HFF-Myc (cell line): ENCODE measurements around the gene GNS.

ENCODE experiments used
- DNase-seq: peaks from one replicate; pipeline ENCODE4 v3.0.0-alpha.2; 2011; ENCODE audit warnings: low read depth; ENCODE audit errors: extremely low read depth
- H3K4me3 ChIP-seq: replicated peaks from 2 replicates; pipeline ENCODE4 v1.5.1; 2011; ENCODE audit warnings: low read depth, mild to moderate bottlenecking, control low read depth, low read length
- CTCF ChIP-seq: IDR thresholded peaks from 2 replicates; pipeline ENCODE4 v1.5.1; 2012; ENCODE audit warnings: mild to moderate bottlenecking, low read depth, low read length, control low read depth; ENCODE audit errors: missing control alignments

The GNS gene

GRCh38 chr12:64739778-64740177 is 19.4 kb downstream of the GNS start:
- TF ChIP-seq CTCF, result no peak
- no peak overlapping the region for H3K4me3 ChIP-seq
- DNase-seq, result no peak

- no peak for TF ChIP-seq CTCF
- H3K4me3 ChIP-seq, result no peak overlapping the region
- DNase-seq, result no peak
These were observed 21.7 kb downstream of the GNS start for GRCh38 chr12:64737539-64737938.

DNA sequence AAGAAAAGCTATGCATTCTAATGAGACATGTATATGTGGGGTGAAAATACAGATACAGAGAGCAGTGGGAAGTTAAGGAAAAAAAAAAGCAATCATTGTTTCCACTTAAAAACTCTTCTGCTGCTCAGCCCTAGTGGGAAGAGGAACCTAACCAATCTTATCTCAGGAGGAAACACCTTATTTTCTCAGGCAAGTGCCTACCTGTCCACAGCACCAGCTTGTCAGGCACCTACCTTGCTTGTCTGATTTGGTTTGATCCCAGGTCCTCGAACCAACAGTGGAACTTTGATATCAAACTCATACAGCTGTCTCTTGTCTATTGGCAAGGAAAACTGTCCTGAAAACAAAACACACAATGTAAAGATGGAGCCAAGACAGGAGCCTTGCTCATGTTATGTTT is 22.4 kb downstream of the GNS start:
- no peak for TF ChIP-seq CTCF
- no peak overlapping the region for H3K4me3 ChIP-seq
- DNase-seq, result no peak

DNA sequence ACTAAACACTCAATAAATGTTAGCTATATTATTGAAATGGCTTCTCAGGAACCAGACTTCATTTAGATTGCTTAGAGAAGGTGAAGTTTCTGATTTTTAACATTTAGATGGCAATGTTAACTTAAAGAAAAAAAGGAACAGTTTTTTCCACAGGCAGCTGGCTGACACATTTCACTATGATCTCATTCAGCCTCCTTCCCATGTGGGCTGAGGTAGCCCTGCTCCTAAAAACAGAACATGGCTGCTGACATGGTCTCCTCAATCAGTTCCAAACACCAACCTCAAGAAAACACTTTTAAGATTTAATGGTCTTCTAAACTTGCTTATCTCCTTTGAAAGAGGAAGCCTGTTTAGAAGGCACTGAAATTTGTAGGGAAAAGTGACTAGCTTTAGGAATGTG is 23.8 kb downstream of the GNS start:
- DNase-seq, result no peak
- TF ChIP-seq CTCF, result no peak
- no peak overlapping the region for H3K4me3 ChIP-seq

DNA sequence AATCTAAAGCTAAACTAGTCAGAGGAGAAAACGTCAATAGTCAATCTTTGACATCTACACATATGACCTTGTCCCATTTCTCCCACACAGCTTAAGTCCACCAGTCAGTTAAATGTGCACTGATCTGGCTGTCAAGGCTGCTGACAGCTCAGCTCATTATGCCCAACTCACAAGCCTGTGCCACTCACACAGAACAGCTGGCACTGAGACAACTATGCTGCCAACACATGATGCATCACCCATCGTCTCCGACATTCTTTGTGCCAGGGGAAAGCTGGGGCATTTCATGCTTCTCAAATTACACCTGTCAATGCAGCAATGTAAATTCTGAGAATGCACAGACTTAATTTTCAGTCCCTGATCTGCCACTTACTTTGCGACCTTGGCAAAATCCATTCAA is 25.3 kb downstream of the GNS start:
- no peak for TF ChIP-seq CTCF
- DNase-seq, result no peak
- H3K4me3 ChIP-seq, result no peak overlapping the region

DNA sequence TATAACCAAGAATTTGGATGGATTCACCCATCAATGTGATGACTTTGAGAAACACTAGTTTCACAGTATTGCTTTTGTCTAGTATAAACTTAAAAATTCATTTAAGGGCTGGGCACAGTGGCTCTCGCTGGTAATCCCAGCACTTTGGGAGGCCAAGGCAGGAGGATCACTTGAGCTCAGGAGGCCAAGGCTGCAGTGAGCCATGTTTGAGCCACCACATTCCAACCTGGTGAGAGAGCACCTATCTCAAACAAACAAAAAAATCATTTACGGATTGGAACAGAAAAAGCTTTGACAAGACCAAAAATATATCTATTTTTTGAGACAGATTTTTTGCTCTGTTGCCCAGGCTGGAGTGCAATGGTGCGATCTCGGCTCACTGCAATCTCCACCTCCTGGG is 27.5 kb downstream of the GNS start:
- no peak for TF ChIP-seq CTCF
- H3K4me3 ChIP-seq, result no peak overlapping the region
- no peak for DNase-seq

GRCh38 chr12:64730588-64730969 is 28.6 kb downstream of the GNS start:
- TF ChIP-seq CTCF, result no peak
- no peak overlapping the region for H3K4me3 ChIP-seq
- DNase-seq, result no peak
